Measurements from ENCODE around the gene TAS2R30. TPM values are rescaled to one million over a fixed set of nuclear protein-coding genes. Genes with fewer than 3 reads are reported as not detected.

TAS2R30 gene
- total and polyA plus RNA-seq, 9 of the 15 experiments (the other 6 are each of a cell fraction or from before 2014, with no cell fraction given), result 0.11 to 4.0 (median 0.99) TPM; not detected in 3

- TF ChIP-seq MGA (IDR thresholded peaks at IDR 0.05) (no peak), KAT8 (IDR thresholded peaks at IDR 0.05; ENCODE audit: low read depth) (no peak), EGR1 (conservative IDR thresholded peaks at IDR 0.05) (no peak)
These were observed 1.6 kb upstream of the TAS2R30 start (continued) for GRCh38 chr12:11136075-11136474.
